K562 (cell line): ENCODE results near the gene FOXN3. TPM values are rescaled to one million over a fixed set of nuclear protein-coding genes. Genes with fewer than 3 reads are reported as not detected.

ENCODE experiments used
- ATAC-seq: fragments of 200-7000 bp; cut with Tn5 transposase; 3 replicates; pipeline ENCODE4 v1.9.1; 2020; ENCODE audit warnings: moderate library complexity
- BruUV-seq: library from RNA; stranded (reverse); fragments of 400-500 nt; replicated peaks from 2 replicates; lab custom pipeline; 2021; lab: Mats Ljungman, UMichigan
- CTCF ChIA-PET: fragments of 300-600 bp; formaldehyde crosslinking; extraction: SDS; loops from one replicate; lab custom pipeline; 2021; ENCODE audit warnings: low intra/inter-chr PET ratio; lab: Yijun Ruan, JAX
- POLR2A ChIA-PET: fragments of 300-600, 350-650 bp; sonication (Branson Sonifier 250); formaldehyde crosslinking; extraction: SDS; loops from one replicate; lab custom pipeline; 2021; ENCODE audit warnings: antibody characterized with exemption, inconsistent platforms; lab: Yijun Ruan, JAX
- DNase-seq, 4 experiments: peaks; one replicate each; pipeline versions ENCODE4 v3.0.0 to v3.0.0-alpha.2; 2011 to 2018; ENCODE audit warnings: low spot score in 3 of 4, mixed read lengths in 3 of 4; ENCODE audit errors: extremely low read depth in 1 of 4
- FAIRE-seq: peaks from 2 replicates; lab custom pipeline; 2011; peaks lifted over from hg19 to GRCh38; lab: Jason Lieb, UNC
- H2AFZ ChIP-seq: 2 replicates; pipeline ENCODE4 v1.6.0; 2011; ENCODE audit warnings: low read depth, low read length, control low read depth, inconsistent platforms
- H3K27ac ChIP-seq: fragments of 200-600 bp; 3 replicates; pipeline ENCODE4 v1.8.0; 2011; ENCODE audit warnings: low read depth, mild to moderate bottlenecking, control low read depth, inconsistent platforms, low read length, moderate library complexity, mixed read lengths; ENCODE audit errors: extremely low read depth
- H3K27me3 ChIP-seq, 2 experiments: fragments of 300-600 bp in 1 of 2; 2 replicates in 1 of 2; 3 replicates in 1 of 2; pipeline versions ENCODE4 v1.6.0 to v1.8.0; 2011; ENCODE audit warnings: inconsistent platforms in 2 of 2, low read length in 2 of 2, mild to moderate bottlenecking in 1 of 2, mixed read lengths in 1 of 2, moderate library complexity in 1 of 2; ENCODE audit not compliant: control insufficient read depth in 2 of 2, insufficient read depth in 2 of 2
- H3K36me3 ChIP-seq: fragments of 300-600 bp; 3 replicates; pipeline ENCODE4 v1.8.0; 2011; ENCODE audit warnings: mild to moderate bottlenecking, low read length, inconsistent platforms; ENCODE audit not compliant: control insufficient read depth, insufficient read depth
- H3K4me1 ChIP-seq, 2 experiments: fragments of 200-600 bp in 1 of 2; replicated peaks in 1 of 2; 2 replicates in 1 of 2; 3 replicates in 1 of 2; pipeline versions ENCODE4 v1.5.1 to v1.8.0; 2011; ENCODE audit warnings: inconsistent platforms in 2 of 2, low read length in 2 of 2, mild to moderate bottlenecking in 1 of 2, mixed read lengths in 1 of 2, moderate library complexity in 1 of 2; ENCODE audit not compliant: control insufficient read depth in 2 of 2, insufficient read depth in 2 of 2
- H3K4me2 ChIP-seq: 2 replicates; pipeline ENCODE4 v1.6.1; 2011; ENCODE audit warnings: low read length, control low read depth, inconsistent platforms, mixed read lengths; ENCODE audit not compliant: insufficient read depth
- H3K4me3 ChIP-seq: fragments of 200-600 bp; sonication (generic), shearing (Covaris generic); 2 replicates; pipeline ENCODE4 v1.5.1; 2016; ENCODE audit warnings: control low read depth, inconsistent platforms
- H3K79me2 ChIP-seq: fragments of 200-600 bp; 3 replicates; pipeline ENCODE4 v1.8.0; 2011; ENCODE audit warnings: low read length, inconsistent platforms; ENCODE audit not compliant: control insufficient read depth, insufficient read depth
- H3K9ac ChIP-seq, 2 experiments: 2 replicates each; pipeline versions ENCODE4 v1.6.0 to v1.6.1; 2011; ENCODE audit warnings: low read depth in 2 of 2, low read length in 2 of 2, control low read depth in 1 of 2, inconsistent platforms in 1 of 2, mild to moderate bottlenecking in 1 of 2, mixed read lengths in 1 of 2; ENCODE audit not compliant: insufficient read depth in 1 of 2
- H3K9me1 ChIP-seq: one replicate; pipeline ENCODE4 v1.6.0; 2011; ENCODE audit warnings: inconsistent platforms, mild to moderate bottlenecking, low read length, moderate library complexity; ENCODE audit not compliant: control insufficient read depth, insufficient read depth
- H3K9me3 ChIP-seq: replicated peaks from 2 replicates; pipeline ENCODE4 v1.5.1; 2011; ENCODE audit warnings: low read depth, low read length, inconsistent platforms; ENCODE audit not compliant: control insufficient read depth, insufficient read depth
- H4K20me1 ChIP-seq: replicated peaks from 2 replicates; pipeline ENCODE4 v1.6.1; 2011; ENCODE audit warnings: low read length, inconsistent platforms, mixed read lengths; ENCODE audit not compliant: control insufficient read depth, insufficient read depth
- C11orf30 ChIP-seq: fragments of 450-650 bp; IDR thresholded peaks from 2 replicates; pipeline ENCODE4 v1.6.1; 2016; ENCODE audit warnings: low read depth, mild to moderate bottlenecking
- MAFG ChIP-seq: fragments of 450-650 bp; conservative IDR thresholded peaks from 2 replicates; pipeline ENCODE4 v1.6.1; 2016; ENCODE audit warnings: missing genetic modification characterization, missing compliant biosample characterization
- NFXL1 ChIP-seq: fragments of 450-650 bp; formaldehyde crosslinking; IDR thresholded peaks from 2 replicates; pipeline ENCODE4 v1.4.0; 2021; ENCODE audit warnings: mild to moderate bottlenecking
- RFX1 ChIP-seq: fragments of 450-650 bp; IDR thresholded peaks from 2 replicates; pipeline ENCODE4 v1.6.1; 2016; ENCODE audit warnings: mild to moderate bottlenecking, moderate library complexity
- ZNF316 ChIP-seq: fragments of 450-650 bp; IDR thresholded peaks from 2 replicates; pipeline ENCODE4 v1.6.1; 2016
- ZNF444 ChIP-seq: fragments of 250-450 bp; sonication (Bioruptor Pico); IDR thresholded peaks from 2 replicates; pipeline ENCODE4 v1.4.0; 2020; ENCODE audit warnings: mild to moderate bottlenecking, moderate library complexity
- WGBS: fragments of 100-300 bp; shearing (Covaris generic); methylation state at CpG from one replicate; pipeline ENCODE4 v1.1.6; 2016; ENCODE audit warnings: low coverage, mixed read lengths; ENCODE audit not compliant: insufficient coverage; ENCODE audit errors: missing lambda C conversion rate; 5-methylcytosine and 5-hydroxymethylcytosine counted together
- in situ Hi-C: fragments of 300-500 bp; cut with MboI; formaldehyde crosslinking; loops from 4 replicates; pipeline ENCODE4 v1.15.0; 2018; ENCODE audit warnings: inconsistent platforms, mixed read lengths
- intact Hi-C: fragments of 100-400 bp; cut with micrococcal nuclease; formaldehyde crosslinking; loops from 2 replicates; pipeline ENCODE4 v1.14.2; 2022
- polyA plus RNA-seq, 8 experiments: library from polyadenylated mRNA; depleted of rRNA in 4 of 8; stranded (reverse) in 5 of 8; unstranded in 3 of 8; fragments of >200 nt; fragmentation: Nextera tagmentation in 2 of 8; fragmentation: Illumina TruSeq in 1 of 8; extraction: Ambion mirVana in 2 of 8; extraction: Trizol in 1 of 8; gene quantifications; 2 replicates each; pipeline versions ENCODE4 v1.2.1 to v1.2.3, GENCODE V29; 2011 to 2014; ENCODE audit warnings: inconsistent platforms in 1 of 8, missing spikeins in 1 of 8
- total RNA-seq, 7 experiments: library from RNA; depleted of rRNA in 6 of 7; stranded (reverse); fragments of >200 nt in 6 of 7; fragmentation: Illumina TruSeq in 2 of 7; extraction: Trizol in 2 of 7; gene quantifications; 2 replicates each; pipeline versions ENCODE4 v1.2.1 to v1.2.3, GENCODE V29; 2011 to 2021; ENCODE audit warnings: low replicate concordance in 1 of 7

FOXN3 gene
- total and polyA plus RNA-seq, 9 of the 15 experiments (the other 6 are each of a cell fraction or from before 2014, with no cell fraction given) = 0.07 to 1.3 (median 0.40) TPM

GRCh38 chr14:89307409-89307808, 109.6 kb downstream of the FOXN3 start:
- Histone ChIP-seq H3K9me1 (no peaks in the 10 kb centered on the region), H3K79me2 (no peaks in the 10 kb centered on the region), H3K4me1 (no peaks in the 10 kb centered on the region), H3K27ac (no peak overlapping the region), H3K27me3 (peaks cover 0 to 17% of the 10 kb centered on the region in 2 experiments; a peak in 1 of 5 replicates), H4K20me1 (no peaks in the 10 kb centered on the region), H3K4me3 (no peak overlapping the region), H3K36me3 (no peaks in the 10 kb centered on the region), H3K9ac (no peak overlapping the region), H2AFZ (no peak overlapping the region), H3K9me3 (no peaks in the 10 kb centered on the region), H3K4me2 (no peak overlapping the region)
- ATAC-seq = no peak
- POLR2A ChIA-PET = interaction anchor here (1.1 kb wide), 1 partner anchor 56 kb away, joined by 3 read pairs; no protein-coding TSS in a partner anchor
- WGBS = 2% methylated on average over 8 of the region's 8 CpGs
- DNase-seq = no peak
- no TSS peak for BruUV-seq
- in situ Hi-C loops (no loop called here), intact Hi-C loops (no loop called here)
- CTCF ChIA-PET = no interaction called here
- TF ChIP-seq ZNF316 = peak; percentile 44; the same call in 1 of the 2 replicates
- TF ChIP-seq C11orf30 = peak; percentile 13; the same call in 1 of the 2 replicates
- peak; percentile 42 for TF ChIP-seq MAFG (tag)
- no peak for TF ChIP-seq NFXL1 (CRISPR knock-in tag)
- no peak for FAIRE-seq

DNA sequence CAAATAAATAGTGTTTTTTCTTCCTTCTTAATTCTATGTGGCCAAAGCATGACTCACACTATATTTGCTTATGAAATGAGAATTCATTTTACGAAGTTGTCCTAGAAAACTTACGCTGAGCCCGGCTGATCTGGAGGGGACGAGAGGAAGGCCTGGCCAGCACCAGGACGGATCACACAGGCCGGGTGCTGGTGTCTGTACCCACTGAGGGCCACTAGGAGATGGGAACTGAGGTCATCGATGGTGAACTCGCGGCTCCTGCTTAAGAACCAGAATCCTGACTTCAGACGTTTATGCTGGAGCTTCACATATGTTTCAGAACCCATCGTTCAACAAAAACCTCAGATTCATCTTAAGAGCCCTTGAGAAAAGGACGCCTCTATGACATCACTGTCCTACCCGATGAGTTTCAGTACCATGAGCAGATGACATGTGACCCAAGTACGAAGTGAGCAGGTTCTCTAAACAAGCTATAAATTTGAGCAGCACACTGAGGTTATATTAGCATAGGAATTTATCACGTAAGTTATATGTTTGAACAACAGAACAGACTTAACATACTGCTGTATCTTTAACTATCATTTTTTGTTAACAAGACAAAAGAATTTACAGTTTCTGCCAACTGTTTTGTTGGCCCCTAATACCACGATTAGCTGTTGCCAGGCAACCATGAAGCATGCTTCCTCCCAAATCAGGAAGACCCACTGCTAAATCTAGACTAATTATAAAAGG, 111.9 kb downstream of the FOXN3 start:
- no peaks in the 10 kb centered on the region for H3K9me3 ChIP-seq
- no TSS peak for BruUV-seq
- TF ChIP-seq RFX1 = peak; percentile 34; the same call in 1 of the 2 replicates
- no peak for TF ChIP-seq ZNF444
- TF ChIP-seq, all 486 proteins: peak for 1
- in situ Hi-C loops (no loop called here), intact Hi-C loops (no loop called here)
- 6% methylated on average over 15 of the region's 16 CpGs for WGBS
- H3K4me2 ChIP-seq = no peak overlapping the region
- H3K27me3 ChIP-seq = peaks cover 0 to 18% of the 10 kb centered on the region in 2 experiments; a peak in 1 of 5 replicates
- DNase-seq (no peak), ATAC-seq (no peak), FAIRE-seq (no peak)
- H3K79me2 ChIP-seq = no peaks in the 10 kb centered on the region
- no peak overlapping the region for H3K4me3 ChIP-seq
- H3K9me1 ChIP-seq = no peaks in the 10 kb centered on the region
- no peak overlapping the region for H3K9ac ChIP-seq
- H3K27ac ChIP-seq = no peak overlapping the region
- no peaks in the 10 kb centered on the region for H3K36me3 ChIP-seq
- no peaks in the 10 kb centered on the region for H4K20me1 ChIP-seq
- POLR2A ChIA-PET = interaction anchor here (0.6 kb wide), 1 partner anchor 123 kb away, joined by 5 read pairs; no protein-coding TSS in a partner anchor
- no peaks in the 10 kb centered on the region for H3K4me1 ChIP-seq
- H2AFZ ChIP-seq = no peak overlapping the region
- CTCF ChIA-PET = no interaction called here
